ENCODE measurements around the gene PRR23E. TPM values are rescaled to one million over a fixed set of nuclear protein-coding genes. Genes with fewer than 3 reads are reported as not detected.

The PRR23E gene, protein sequence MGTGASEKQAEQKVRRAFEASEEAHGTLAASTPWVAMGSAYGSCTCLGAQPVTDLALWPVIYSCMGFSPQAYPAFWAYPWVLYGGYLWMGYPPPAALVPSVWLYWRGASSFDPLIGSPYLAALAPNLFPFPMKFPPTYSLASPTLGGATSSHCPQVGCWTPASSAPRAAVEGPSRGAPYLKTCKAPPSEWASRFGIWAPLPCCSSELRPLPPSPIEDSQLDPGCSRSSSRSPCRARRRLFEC
- total RNA-seq (2021) (not detected in 2 replicates), Bru-seq, nascent RNA (not detected), BruChase-seq, experiment 1, labeled RNA remaining after a 2-hour chase (not detected), BruChase-seq, experiment 2, labeled RNA remaining after a 6-hour chase (not detected)
- long read RNA-seq: 0 reads

DNA sequence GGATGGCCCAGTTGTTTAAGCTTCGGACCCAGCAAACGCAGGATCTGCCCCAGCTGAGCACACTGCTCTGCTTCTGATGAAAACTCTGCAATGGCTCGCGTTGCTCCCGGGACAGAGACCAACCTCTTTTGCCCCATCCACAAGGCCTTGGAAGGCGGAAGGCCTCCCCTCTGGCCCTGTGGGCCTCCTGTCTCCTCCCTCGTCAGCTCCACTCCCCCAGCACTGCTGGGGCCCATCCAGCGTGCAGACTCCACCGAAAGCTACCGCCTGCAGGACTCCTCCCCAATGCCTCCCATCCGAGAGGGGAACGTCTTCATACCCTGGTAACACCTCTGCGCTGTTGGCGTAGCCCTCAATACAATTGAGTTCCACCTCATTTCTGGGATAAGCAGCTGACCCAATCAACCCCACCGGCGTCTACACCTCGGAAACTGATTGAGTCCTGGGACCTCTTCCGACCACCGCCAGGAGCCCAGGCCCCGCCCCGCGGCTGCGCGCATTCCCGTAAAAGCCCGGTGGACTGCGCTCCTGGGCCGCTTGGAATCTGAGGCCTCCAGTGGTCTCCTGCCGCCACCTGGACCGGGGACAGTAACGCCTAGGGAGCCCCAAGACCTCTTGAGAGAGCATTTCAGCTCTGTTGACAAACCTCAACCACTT, at the start of gene PRR23E:
TSS of gene PRR23E (plus strand) at position 556 of the 657 bp plus-strand sequence. CDS start 3,555 bp downstream, outside the sequence.
- Histone ChIP-seq H3K9me2 (ENCODE audit: insufficient read depth) (no peaks in the 10 kb centered on the region), H3K36me3 (ENCODE audit: low read depth) (no peaks in the 10 kb centered on the region), H3K9me3 (ENCODE audit: insufficient read depth, low read depth) (no peaks in the 10 kb centered on the region), H3K27ac (no peak within 1 kb of the TSS), H4K20me1 (ENCODE audit: insufficient read depth) (no peaks in the 10 kb centered on the region), H3F3A (ENCODE audit: insufficient read depth, low read depth) (no peaks in the 10 kb centered on the region), H3K79me2 (ENCODE audit: low read depth) (no peaks in the 10 kb centered on the region), H3K4me1 (replicated peaks; ENCODE audit: insufficient read depth) (no peaks in the 10 kb centered on the region), H2AFZ (no peak within 1 kb of the TSS), H3K4me3 (no peak within 1 kb of the TSS), H3K27me3 (ENCODE audit: insufficient read depth, low read depth) (no peaks in the 10 kb centered on the region), H3K4me2 (no peak within 1 kb of the TSS)
- TF ChIP-seq, protein P1, sequence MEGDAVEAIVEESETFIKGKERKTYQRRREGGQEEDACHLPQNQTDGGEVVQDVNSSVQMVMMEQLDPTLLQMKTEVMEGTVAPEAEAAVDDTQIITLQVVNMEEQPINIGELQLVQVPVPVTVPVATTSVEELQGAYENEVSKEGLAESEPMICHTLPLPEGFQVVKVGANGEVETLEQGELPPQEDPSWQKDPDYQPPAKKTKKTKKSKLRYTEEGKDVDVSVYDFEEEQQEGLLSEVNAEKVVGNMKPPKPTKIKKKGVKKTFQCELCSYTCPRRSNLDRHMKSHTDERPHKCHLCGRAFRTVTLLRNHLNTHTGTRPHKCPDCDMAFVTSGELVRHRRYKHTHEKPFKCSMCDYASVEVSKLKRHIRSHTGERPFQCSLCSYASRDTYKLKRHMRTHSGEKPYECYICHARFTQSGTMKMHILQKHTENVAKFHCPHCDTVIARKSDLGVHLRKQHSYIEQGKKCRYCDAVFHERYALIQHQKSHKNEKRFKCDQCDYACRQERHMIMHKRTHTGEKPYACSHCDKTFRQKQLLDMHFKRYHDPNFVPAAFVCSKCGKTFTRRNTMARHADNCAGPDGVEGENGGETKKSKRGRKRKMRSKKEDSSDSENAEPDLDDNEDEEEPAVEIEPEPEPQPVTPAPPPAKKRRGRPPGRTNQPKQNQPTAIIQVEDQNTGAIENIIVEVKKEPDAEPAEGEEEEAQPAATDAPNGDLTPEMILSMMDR (conservative IDR thresholded peaks at IDR 0.05): no peak
- BruUV-seq (replicated peaks): no TSS peak
- intact Hi-C loops (cut with micrococcal nuclease; ENCODE audit: unreplicated experiment): no loop called here
- DNase-seq: no peak
- POLR2A ChIA-PET (ENCODE audit: unreplicated experiment): no interaction called here
- CTCF ChIA-PET: no interaction called here

DNA sequence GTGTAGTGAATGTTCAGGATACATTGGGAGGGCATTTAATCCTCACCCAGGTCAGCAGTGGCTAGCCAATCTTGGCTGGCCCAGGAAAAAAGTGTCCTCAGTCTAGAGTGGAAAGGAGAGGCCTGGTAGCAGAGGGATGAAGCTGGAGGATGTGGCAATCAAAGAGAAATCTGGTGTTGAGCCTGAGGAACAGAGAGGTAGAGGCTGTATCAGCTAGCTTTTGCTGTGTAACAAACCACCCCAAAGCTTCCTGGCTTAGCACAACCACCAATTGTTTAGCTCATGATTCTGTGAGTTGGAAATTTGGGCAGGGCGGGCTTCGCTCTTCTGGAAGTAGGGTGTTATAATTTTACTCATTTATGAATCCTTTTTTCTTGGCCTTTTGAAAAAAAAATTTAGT, 49.8 kb upstream of the PRR23E start:
- ChIA-PET CTCF (no interaction called here), POLR2A (ENCODE audit: unreplicated experiment) (interaction anchor here (0.6 kb wide), 1 partner anchor 268 kb away, joined by 7 read pairs; no protein-coding TSS in a partner anchor)
- Histone ChIP-seq H3K36me3 (ENCODE audit: low read depth) (no peaks in the 10 kb centered on the region), H3K4me3 (no peak overlapping the region), H3K4me2 (no peak overlapping the region), H3K9me2 (ENCODE audit: insufficient read depth) (no peaks in the 10 kb centered on the region), H3K27ac (no peak overlapping the region), H3K4me1 (replicated peaks; ENCODE audit: insufficient read depth) (no peaks in the 10 kb centered on the region), H3K9me3 (ENCODE audit: insufficient read depth, low read depth) (no peaks in the 10 kb centered on the region), H3K27me3 (ENCODE audit: insufficient read depth, low read depth) (peaks cover 46% of the 10 kb centered on the region), H4K20me1 (ENCODE audit: insufficient read depth) (no peaks in the 10 kb centered on the region), H2AFZ (no peak overlapping the region), H3K79me2 (ENCODE audit: low read depth) (no peaks in the 10 kb centered on the region), H3F3A (ENCODE audit: insufficient read depth, low read depth) (no peaks in the 10 kb centered on the region)
- BruUV-seq (replicated peaks): no TSS peak
- intact Hi-C loops (cut with micrococcal nuclease; ENCODE audit: unreplicated experiment): no loop called here
- DNase-seq: no peak
- TF ChIP-seq EZH2 (IDR thresholded peaks at IDR 0.05; ENCODE audit: low read depth): no peak
- TF ChIP-seq, protein P1 (conservative IDR thresholded peaks at IDR 0.05): no peak

DNA sequence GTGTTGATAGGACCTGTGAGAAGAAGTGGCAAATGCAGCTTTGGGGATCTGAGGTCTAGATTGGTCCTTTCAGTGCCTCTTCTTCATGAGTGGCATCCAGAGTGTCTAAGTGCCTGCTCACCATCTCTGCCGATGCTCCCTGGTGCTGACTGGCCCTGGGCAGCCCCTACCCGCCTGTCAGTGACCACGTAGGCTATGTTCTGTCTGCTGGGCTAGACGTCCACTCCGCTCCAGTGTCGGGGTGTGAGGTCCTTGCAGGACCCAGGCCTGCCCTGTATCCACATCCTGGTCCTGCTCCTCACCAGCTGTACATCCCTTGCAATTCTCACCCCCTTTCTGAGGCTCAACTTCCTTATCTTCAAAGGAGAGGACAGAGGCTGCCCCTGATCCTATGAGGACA, 48.3 kb upstream of the PRR23E start:
- Histone ChIP-seq H3K27me3 (ENCODE audit: insufficient read depth, low read depth) (peaks cover 48% of the 10 kb centered on the region), H3K4me2 (no peak overlapping the region), H3K27ac (no peak overlapping the region), H3F3A (ENCODE audit: insufficient read depth, low read depth) (no peaks in the 10 kb centered on the region), H3K4me3 (no peak overlapping the region), H4K20me1 (ENCODE audit: insufficient read depth) (no peaks in the 10 kb centered on the region), H3K79me2 (ENCODE audit: low read depth) (no peaks in the 10 kb centered on the region), H3K9me2 (ENCODE audit: insufficient read depth) (no peaks in the 10 kb centered on the region), H2AFZ (no peak overlapping the region), H3K36me3 (ENCODE audit: low read depth) (no peaks in the 10 kb centered on the region), H3K9me3 (ENCODE audit: insufficient read depth, low read depth) (no peaks in the 10 kb centered on the region), H3K4me1 (replicated peaks; ENCODE audit: insufficient read depth) (no peaks in the 10 kb centered on the region)
- no TSS peak for BruUV-seq (replicated peaks)
- POLR2A ChIA-PET (ENCODE audit: unreplicated experiment): no interaction called here
- intact Hi-C loops (cut with micrococcal nuclease; ENCODE audit: unreplicated experiment): no loop called here
- CTCF ChIA-PET: no interaction called here
- no peak for DNase-seq
- TF ChIP-seq EZH2 (IDR thresholded peaks at IDR 0.05; ENCODE audit: low read depth): no peak
- TF ChIP-seq, protein P1 (conservative IDR thresholded peaks at IDR 0.05): no peak
